Mesenteric fat pad (tissue), 1 donor: ENCODE data around the gene ATF4. TPM values are rescaled to one million over a fixed set of nuclear protein-coding genes. Genes with fewer than 3 reads are reported as not detected.

Experiments used
- total RNA-seq: library from RNA; stranded (reverse); fragmentation: NEBNext Ultra II Directional; extraction: Animal tissue kit (Norgen Biotek cat#: 25700); gene quantifications from one replicate; pipeline ENCODE4 v1.2.1, GENCODE V29; 2021
- donor health status: DM: yes; HTN: yes; CAD: no.

The ATF4 gene
- total RNA-seq, 1 donor from 2014 or later = 574 TPM

Other genes starting within 250 kb of the ATF4 start
- gene RPL3, start 200.9 kb upstream of the ATF4 start, total RNA-seq = 1,402 TPM
- gene SYNGR1, start 170.6 kb upstream of the ATF4 start, total RNA-seq = 10.8 TPM
- 14.8 TPM for gene TAB1, start 120.8 kb upstream of the ATF4 start, total RNA-seq
- 43.8 TPM for gene MGAT3, start 63.5 kb upstream of the ATF4 start, total RNA-seq
- 42.9 TPM for gene MIEF1, start 18.3 kb upstream of the ATF4 start, total RNA-seq
- 77.9 TPM for gene RPS19BP1, start 12.2 kb downstream of the ATF4 start, total RNA-seq
- 0.10 TPM for gene CACNA1I, start 50.2 kb downstream of the ATF4 start, total RNA-seq